SK-N-SH treated with all-trans-retinoic acid at 6 μM for 48 hours (cell line): ENCODE results near the gene THAP3.

Experiments
- BACH2 ChIP-seq: fragments of 250-450 bp; sonication (Bioruptor Pico); IDR thresholded peaks from 2 replicates; pipeline ENCODE4 v1.9.0; 2021; ENCODE audit warnings: mild to moderate bottlenecking, borderline replicate concordance
- GLIS3 ChIP-seq: fragments of 250-450 bp; sonication (Bioruptor Pico); IDR thresholded peaks from 2 replicates; pipeline ENCODE4 v1.5.0; 2020; ENCODE audit warnings: mild to moderate bottlenecking, moderate library complexity
- TOX ChIP-seq: fragments of 250-450 bp; sonication (Bioruptor Pico); IDR thresholded peaks from 2 replicates; pipeline ENCODE4 v1.8.0; 2021; ENCODE audit warnings: mild to moderate bottlenecking, moderate library complexity, borderline replicate concordance
- TSHZ2 ChIP-seq: fragments of 250-450 bp; sonication (Bioruptor Pico); IDR thresholded peaks from 2 replicates; pipeline ENCODE4 v1.5.0; 2020; ENCODE audit warnings: mild to moderate bottlenecking, moderate library complexity
- ZFP30 ChIP-seq: fragments of 450-650 bp; formaldehyde crosslinking; IDR thresholded peaks from 2 replicates; pipeline ENCODE4 v1.5.0; 2022; ENCODE audit warnings: mild to moderate bottlenecking, moderate library complexity
- ZNF565 ChIP-seq: fragments of 450-650 bp; formaldehyde crosslinking; conservative IDR thresholded peaks from 2 replicates; pipeline ENCODE4 v1.5.0; 2020; ENCODE audit warnings: low read depth, mild to moderate bottlenecking, moderate library complexity
- ZNF70 ChIP-seq: fragments of 450-650 bp; formaldehyde crosslinking; IDR thresholded peaks from 2 replicates; pipeline ENCODE4 v1.5.0; 2020; ENCODE audit warnings: mild to moderate bottlenecking, moderate library complexity

GRCh38 chr1:6632588-6633514 lies 8.2 kb downstream of the THAP3 start:
- TF ChIP-seq ZFP30 (CRISPR knock-in tag) (no peak), BACH2 (CRISPR knock-in tag) (no peak), ZNF565 (CRISPR knock-in tag) (no peak), GLIS3 (no peak), ZNF70 (CRISPR knock-in tag) (no peak), TSHZ2 (CRISPR knock-in tag) (no peak), TOX (CRISPR knock-in tag) (no peak)
